Lung (tissue), 16 donors: ENCODE data around the gene CHAC2. TPM values are rescaled to one million over a fixed set of nuclear protein-coding genes. Genes with fewer than 3 reads are reported as not detected.
A peak's percentile ranks its signal among the peaks of the same experiment; 100 is the strongest.
"Not testable (repeated sequence)": the region's sequence is repeated elsewhere in the genome, so short reads cannot be mapped to it uniquely, and the experiment has no call there.

Experiments
- ATAC-seq: fragments of 200-7000 bp; cut with Tn5 transposase; one replicate; pipeline ENCODE4 v1.9.1; 2020; ENCODE audit warnings: moderate number of reproducible peaks; ENCODE audit not compliant: insufficient read depth, low FRiP score
- DNase-seq, 3 donors: peaks; one replicate each; pipeline ENCODE4 v3.0.0-alpha.2; 2013 to 2017
- H3K27ac ChIP-seq, 2 donors: one replicate each; pipeline ENCODE4 v1.5.1; 2013; ENCODE audit warnings: mild to moderate bottlenecking in 2 of 2, moderate library complexity in 2 of 2, control low read depth in 1 of 2, inconsistent platforms in 1 of 2, low read depth in 1 of 2, low read length in 1 of 2
- H3K27me3 ChIP-seq, 3 donors: one replicate each; pipeline ENCODE4 v1.5.1; 2013; ENCODE audit warnings: low read length in 2 of 3; ENCODE audit not compliant: control insufficient read depth in 3 of 3, insufficient read depth in 3 of 3
- H3K36me3 ChIP-seq, 4 donors: one replicate each; pipeline ENCODE4 v1.5.1; 2013; ENCODE audit warnings: low read length in 4 of 4, mild to moderate bottlenecking in 1 of 4, moderate library complexity in 1 of 4; ENCODE audit not compliant: control insufficient read depth in 4 of 4, insufficient read depth in 4 of 4
- H3K4me1 ChIP-seq, 5 donors: one replicate each; pipeline ENCODE4 v1.5.1; 2013; ENCODE audit warnings: low read length in 5 of 5, mild to moderate bottlenecking in 2 of 5, moderate library complexity in 1 of 5; ENCODE audit not compliant: control insufficient read depth in 5 of 5, insufficient read depth in 5 of 5
- H3K4me3 ChIP-seq: one replicate; pipeline ENCODE4 v1.5.1; 2013; ENCODE audit warnings: mild to moderate bottlenecking, control low read depth, moderate library complexity
- H3K9ac ChIP-seq, 2 donors: one replicate each; pipeline ENCODE4 v1.5.1; 2013; ENCODE audit warnings: low read length in 2 of 2, control low read depth in 1 of 2; ENCODE audit not compliant: insufficient read depth in 1 of 2
- H3K9me3 ChIP-seq, 4 donors: one replicate each; pipeline ENCODE4 v1.5.1; 2013; ENCODE audit warnings: low read length in 3 of 4, mild to moderate bottlenecking in 1 of 4, moderate library complexity in 1 of 4; ENCODE audit not compliant: control insufficient read depth in 4 of 4, insufficient read depth in 3 of 4
- CTCF ChIP-seq: IDR thresholded peaks from 2 replicates; pipeline ENCODE4 v1.5.1; 2012; ENCODE audit warnings: mild to moderate bottlenecking; ENCODE audit errors: control extremely low read depth, extremely low read depth
- WGBS, 2 donors: extraction: QIAGEN DNeasy Blood & Tissue Kit; methylation state at CpG; one replicate each; pipeline ENCODE4 v1.1.7; 2013; 5-methylcytosine and 5-hydroxymethylcytosine counted together
- long read RNA-seq, 5 donors: transcript quantifications; one replicate each; lab custom pipeline, GENCODE V29; 2026
- polyA plus RNA-seq, 2 donors: library from polyadenylated mRNA; stranded (reverse); fragments of 200-250 nt; gene quantifications; one replicate each; pipeline ENCODE4 v1.2.1, GENCODE V29; 2013
- total RNA-seq, 2 donors: library from RNA; depleted of rRNA in 1 of 2; stranded (reverse); fragments of >200 nt in 1 of 2; gene quantifications; one replicate each; pipeline ENCODE4 v1.2.1, GENCODE V29; 2014 to 2021
- donor health status: control.
- donor health status: control.
- donor health status: Bipolar disorder and iron deficiency.
- donor health status: healthy.
- donor health status: DM: yes; HTN: yes; CAD: no.

Gene CHAC2
- 1 to 10 TPM; 1.6 to 4.0 TPM for total RNA-seq
- polyA plus RNA-seq, result 1 to 10 TPM; 4.9 to 5.4 TPM
- long read RNA-seq, donor 1, result 0 reads
- long read RNA-seq, donor 2, result 0 reads
- long read RNA-seq, donor 3, result 0 reads
- long read RNA-seq, donor 4, result 0 reads
- long read RNA-seq, donor 5, result 0 reads

- peak; percentile 84 to 88 (median 86) for DNase-seq
- H3K4me1 ChIP-seq, result peaks cover 0 to 12% (median 0%) of the 10 kb centered on the region in 5 donors
- peak; percentile 1 for TF ChIP-seq CTCF
- peak within 1 kb of the TSS; percentile 86 for H3K27ac ChIP-seq
- H3K27me3 ChIP-seq, result no peaks in the 10 kb centered on the region
- peak within 1 kb of the TSS; percentile 82 to 88 for H3K9ac ChIP-seq
- H3K36me3 ChIP-seq, result peaks cover 0 to 8% (median 1%) of the 10 kb centered on the region in 4 donors
- peak within 1 kb of the TSS; percentile 90 for H3K4me3 ChIP-seq
- WGBS, 2 donors, result 0 to 1% methylated on average over 46 of the region's 46 CpGs
- peak; percentile 91 for ATAC-seq
- H3K9me3 ChIP-seq, result no peaks in the 10 kb centered on the region
Observed at GRCh38 chr2:53767405-53768241, at the start of gene CHAC2. TSS of gene CHAC2 (plus strand) at chr2:53767804. CDS start at chr2:53767887, 83 bp downstream.

GRCh38 chr2:53720944-53721343, 46.7 kb upstream of the CHAC2 start:
- 94 to 99% methylated on average over 3 of the region's 3 CpGs for WGBS, 2 donors
- H3K4me3 ChIP-seq, H3K9ac ChIP-seq, DNase-seq, H3K27ac ChIP-seq, H3K4me1 ChIP-seq, ATAC-seq, H3K9me3 ChIP-seq, H3K27me3 ChIP-seq: not testable (repeated sequence)
- H3K36me3 ChIP-seq, result peaks cover 4 to 11% (median 7%) of the 10 kb centered on the region in 4 donors

- H3K4me3 ChIP-seq, result no peak overlapping the region
- TF ChIP-seq CTCF, result no peak
- ATAC-seq (no peak), DNase-seq (no peak)
- no peak overlapping the region for H3K27ac ChIP-seq
- no peak overlapping the region for H3K9ac ChIP-seq
- 69 to 86% methylated on average over 2 of the region's 2 CpGs for WGBS, 2 donors
- peaks cover 0 to 3% (median 0%) of the 10 kb centered on the region in 4 donors for H3K9me3 ChIP-seq
- no peaks in the 10 kb centered on the region for H3K27me3 ChIP-seq
- no peaks in the 10 kb centered on the region for H3K4me1 ChIP-seq
- H3K36me3 ChIP-seq, result peaks cover 2 to 8% (median 6%) of the 10 kb centered on the region in 4 donors
Observed at GRCh38 chr2:53724536-53724935, 43.1 kb upstream of the CHAC2 start.

- Histone ChIP-seq H3K4me1 (no peaks in the 10 kb centered on the region), H3K9me3 (peaks cover 0 to 3% (median 0%) of the 10 kb centered on the region in 4 donors), H3K4me3 (no peak overlapping the region), H3K27me3 (no peaks in the 10 kb centered on the region), H3K9ac (no peak overlapping the region), H3K27ac (no peak overlapping the region), H3K36me3 (peaks cover 2 to 14% (median 5%) of the 10 kb centered on the region in 4 donors)
- WGBS, 2 donors, result 93 to 96% methylated on average over 4 of the region's 4 CpGs
- ATAC-seq (no peak), DNase-seq (no peak)
- TF ChIP-seq CTCF, result no peak
Observed at GRCh38 chr2:53725662-53726061, 41.9 kb upstream of the CHAC2 start.
